ENCODE data around the gene SLAMF1.

The SLAMF1 gene

GRCh38 chr1:160640359-160641123, 6.3 kb downstream of the SLAMF1 start:
- no peak for TF ChIP-seq CTCF (IDR thresholded peaks at IDR 0.05; ENCODE audit: low read length, missing control alignments)
- DNase-seq (ENCODE audit: low read depth): no peak
- no peak overlapping the region for H3K4me3 ChIP-seq (replicated peaks; ENCODE audit: low read depth, low read length)

GRCh38 chr1:160639652-160640051, 7.2 kb downstream of the SLAMF1 start:
- H3K4me3 ChIP-seq (replicated peaks; ENCODE audit: low read depth, low read length): no peak overlapping the region
- peak; percentile 21 for DNase-seq (ENCODE audit: low read depth)
- TF ChIP-seq CTCF (IDR thresholded peaks at IDR 0.05; ENCODE audit: low read length, missing control alignments): no peak

GRCh38 chr1:160638926-160639325, 7.9 kb downstream of the SLAMF1 start:
- no peak for TF ChIP-seq CTCF (IDR thresholded peaks at IDR 0.05; ENCODE audit: low read length, missing control alignments)
- no peak for DNase-seq (ENCODE audit: low read depth)
- H3K4me3 ChIP-seq (replicated peaks; ENCODE audit: low read depth, low read length): no peak overlapping the region

- no peak for TF ChIP-seq CTCF (IDR thresholded peaks at IDR 0.05; ENCODE audit: low read length, missing control alignments)
- no peak overlapping the region for H3K4me3 ChIP-seq (replicated peaks; ENCODE audit: low read depth, low read length)
- DNase-seq (ENCODE audit: low read depth): no peak
Measured at GRCh38 chr1:160638540-160638857, 8.3 kb downstream of the SLAMF1 start.

- peak; percentile 43 for DNase-seq (ENCODE audit: low read depth)
- no peak overlapping the region for H3K4me3 ChIP-seq (replicated peaks; ENCODE audit: low read depth, low read length)
- TF ChIP-seq CTCF (IDR thresholded peaks at IDR 0.05; ENCODE audit: low read length, missing control alignments): no peak
Measured at GRCh38 chr1:160637821-160638539, 8.9 kb downstream of the SLAMF1 start.

- DNase-seq (ENCODE audit: low read depth): no peak
- no peak overlapping the region for H3K4me3 ChIP-seq (replicated peaks; ENCODE audit: low read depth, low read length)
- no peak for TF ChIP-seq CTCF (IDR thresholded peaks at IDR 0.05; ENCODE audit: low read length, missing control alignments)
Measured at GRCh38 chr1:160637065-160637464, 9.8 kb downstream of the SLAMF1 start.

Data from fibroblast of pulmonary artery (primary cell).